SK-N-SH treated with all-trans-retinoic acid at 6 μM for 48 hours (cell line): Measurements from ENCODE around the gene PYGL.

Source experiments
- ATAC-seq: fragments of 200-7000 bp; cut with Tn5 transposase; 3 replicates; pipeline ENCODE4 v1.9.1; 2020; ENCODE audit warnings: mild to moderate bottlenecking, moderate library complexity
- ARNTL ChIP-seq: fragments of 450-650 bp; formaldehyde crosslinking; IDR thresholded peaks from 2 replicates; pipeline ENCODE4 v1.5.0; 2020; ENCODE audit warnings: low read depth, mild to moderate bottlenecking, moderate library complexity, borderline replicate concordance
- BACH2 ChIP-seq: fragments of 250-450 bp; sonication (Bioruptor Pico); IDR thresholded peaks from 2 replicates; pipeline ENCODE4 v1.9.0; 2021; ENCODE audit warnings: mild to moderate bottlenecking, borderline replicate concordance
- CREB5 ChIP-seq: fragments of 250-450 bp; sonication (Bioruptor Pico); IDR thresholded peaks from 2 replicates; pipeline ENCODE4 v1.5.1; 2020; ENCODE audit warnings: low read depth, mild to moderate bottlenecking, moderate library complexity
- CSDC2 ChIP-seq: fragments of 250-450 bp; sonication (Bioruptor Pico); IDR thresholded peaks from 2 replicates; pipeline ENCODE4 v1.5.0; 2020; ENCODE audit warnings: mild to moderate bottlenecking, moderate library complexity
- CSRNP3 ChIP-seq: fragments of 250-450 bp; sonication (Bioruptor Pico); IDR thresholded peaks from 2 replicates; pipeline ENCODE4 v1.5.1; 2021; ENCODE audit warnings: mild to moderate bottlenecking, moderate library complexity
- ESRRG ChIP-seq: fragments of 250-450 bp; sonication (Bioruptor Pico); IDR thresholded peaks from 2 replicates; pipeline ENCODE4 v1.6.1; 2021; ENCODE audit warnings: mild to moderate bottlenecking
- OSR1 ChIP-seq: fragments of 250-450 bp; sonication (Bioruptor Pico); IDR thresholded peaks from 2 replicates; pipeline ENCODE4 v1.8.0; 2022; ENCODE audit warnings: moderate library complexity, mild to moderate bottlenecking, inconsistent platforms
- POU6F1 ChIP-seq: fragments of 250-450 bp; sonication (Bioruptor Pico); IDR thresholded peaks from 2 replicates; pipeline ENCODE4 v1.8.0; 2021; ENCODE audit warnings: low read depth, mild to moderate bottlenecking, moderate library complexity, borderline replicate concordance
- PPARA ChIP-seq: fragments of 250-450 bp; sonication (Bioruptor Pico); IDR thresholded peaks from 2 replicates; pipeline ENCODE4 v1.5.0; 2020; ENCODE audit warnings: mild to moderate bottlenecking, borderline replicate concordance
- RARB ChIP-seq: fragments of 250-450 bp; sonication (Bioruptor Pico); IDR thresholded peaks from 2 replicates; pipeline ENCODE4 v1.8.0; 2021; ENCODE audit warnings: mild to moderate bottlenecking, moderate library complexity
- SNAI2 ChIP-seq: fragments of 250-450 bp; sonication (Bioruptor Pico); IDR thresholded peaks from 2 replicates; pipeline ENCODE4 v1.5.0; 2020; ENCODE audit warnings: mild to moderate bottlenecking, moderate library complexity
- TCF4 ChIP-seq: fragments of 250-450 bp; sonication (Bioruptor Pico); IDR thresholded peaks from 2 replicates; pipeline ENCODE4 v1.8.0; 2021; ENCODE audit warnings: mild to moderate bottlenecking, moderate library complexity, borderline replicate concordance
- TOX ChIP-seq: fragments of 250-450 bp; sonication (Bioruptor Pico); IDR thresholded peaks from 2 replicates; pipeline ENCODE4 v1.8.0; 2021; ENCODE audit warnings: mild to moderate bottlenecking, moderate library complexity, borderline replicate concordance
- TSHZ2 ChIP-seq: fragments of 250-450 bp; sonication (Bioruptor Pico); IDR thresholded peaks from 2 replicates; pipeline ENCODE4 v1.5.0; 2020; ENCODE audit warnings: mild to moderate bottlenecking, moderate library complexity
- ZC3H10 ChIP-seq: fragments of 250-450 bp; sonication (Bioruptor Pico); IDR thresholded peaks from 2 replicates; pipeline ENCODE4 v1.5.1; 2021; ENCODE audit warnings: mild to moderate bottlenecking, moderate library complexity
- ZFP3 ChIP-seq: fragments of 250-450 bp; sonication (Bioruptor Pico); IDR thresholded peaks from 2 replicates; pipeline ENCODE4 v1.5.0; 2020; ENCODE audit warnings: mild to moderate bottlenecking, moderate library complexity
- ZFP30 ChIP-seq: fragments of 450-650 bp; formaldehyde crosslinking; IDR thresholded peaks from 2 replicates; pipeline ENCODE4 v1.5.0; 2022; ENCODE audit warnings: mild to moderate bottlenecking, moderate library complexity
- ZNF565 ChIP-seq: fragments of 450-650 bp; formaldehyde crosslinking; conservative IDR thresholded peaks from 2 replicates; pipeline ENCODE4 v1.5.0; 2020; ENCODE audit warnings: low read depth, mild to moderate bottlenecking, moderate library complexity
- ZNF70 ChIP-seq: fragments of 450-650 bp; formaldehyde crosslinking; IDR thresholded peaks from 2 replicates; pipeline ENCODE4 v1.5.0; 2020; ENCODE audit warnings: mild to moderate bottlenecking, moderate library complexity
- ZNF8 ChIP-seq: fragments of 450-650 bp; formaldehyde crosslinking; IDR thresholded peaks from 2 replicates; pipeline ENCODE4 v1.5.0; 2020; ENCODE audit warnings: mild to moderate bottlenecking, moderate library complexity

The PYGL gene

GRCh38 chr14:50935126-50936015, 8.9 kb downstream of the PYGL start:
- ATAC-seq = no peak
- TF ChIP-seq PPARA = no peak
- no peak for TF ChIP-seq OSR1
- TF ChIP-seq CREB5 (CRISPR knock-in tag) = no peak
- TF ChIP-seq CSDC2 (CRISPR knock-in tag) = no peak
- TF ChIP-seq, all 23 proteins: peak for 0

- TF ChIP-seq ZNF565 (CRISPR knock-in tag) = no peak
- TF ChIP-seq ZNF70 (CRISPR knock-in tag) = no peak
- no peak for TF ChIP-seq ESRRG (CRISPR knock-in tag)
- no peak for TF ChIP-seq ZFP3 (CRISPR knock-in tag)
- TF ChIP-seq CSDC2 (CRISPR knock-in tag) = no peak
- TF ChIP-seq CREB5 (CRISPR knock-in tag) = no peak
- TF ChIP-seq ZFP30 (CRISPR knock-in tag) = no peak
- no peak for TF ChIP-seq PPARA
- no peak for TF ChIP-seq TCF4 (CRISPR knock-in tag)
- no peak for TF ChIP-seq TOX (CRISPR knock-in tag)
- TF ChIP-seq ZC3H10 (CRISPR knock-in tag) = no peak
- no peak for TF ChIP-seq TSHZ2
- no peak for TF ChIP-seq POU6F1 (CRISPR knock-in tag)
- no peak for TF ChIP-seq ZNF8 (CRISPR knock-in tag)
- TF ChIP-seq ARNTL = no peak
- TF ChIP-seq CSRNP3 (CRISPR knock-in tag) = no peak
- no peak for TF ChIP-seq SNAI2 (CRISPR knock-in tag)
- no peak for TF ChIP-seq RARB (CRISPR knock-in tag)
- TF ChIP-seq BACH2 (CRISPR knock-in tag) = no peak
- TF ChIP-seq, all 23 proteins: peak for 0
- 0 out of 3 replicates have a peak, but pooled peaks have one; percentile 24 for ATAC-seq
Observed at GRCh38 chr14:50932592-50933495, 11.4 kb downstream of the PYGL start.

GRCh38 chr14:50932156-50932555, 12.1 kb downstream of the PYGL start:
- ATAC-seq = no peak
- TF ChIP-seq ZFP30 (CRISPR knock-in tag) = no peak
- TF ChIP-seq CSRNP3 (CRISPR knock-in tag) = no peak
- no peak for TF ChIP-seq ZNF70 (CRISPR knock-in tag)
- TF ChIP-seq OSR1 = no peak
- no peak for TF ChIP-seq ZNF8 (CRISPR knock-in tag)
- TF ChIP-seq ZNF565 (CRISPR knock-in tag) = no peak
- no peak for TF ChIP-seq POU6F1 (CRISPR knock-in tag)
- TF ChIP-seq SNAI2 (CRISPR knock-in tag) = no peak
